Endodermal cell (in vitro differentiated cells): ENCODE measurements around the gene PGRMC2. TPM values are rescaled to one million over a fixed set of nuclear protein-coding genes. Genes with fewer than 3 reads are reported as not detected.

Experiments
- DNase-seq: peaks from one replicate; pipeline ENCODE4 v3.0.0-alpha.2; 2017
- H3K27ac ChIP-seq: 2 replicates; pipeline ENCODE4 v1.5.1; 2013; ENCODE audit warnings: mild to moderate bottlenecking, low read depth, low read length, moderate library complexity
- H3K27me3 ChIP-seq: 2 replicates; pipeline ENCODE4 v1.6.1; 2013; ENCODE audit warnings: mild to moderate bottlenecking, low read length, moderate library complexity; ENCODE audit not compliant: insufficient read depth, control insufficient read depth, poor library complexity, severe bottlenecking
- H3K36me3 ChIP-seq: 2 replicates; pipeline ENCODE4 v1.7.0; 2013; ENCODE audit warnings: mild to moderate bottlenecking, low read length, moderate library complexity; ENCODE audit not compliant: control insufficient read depth, insufficient read depth
- H3K4me1 ChIP-seq: one replicate; pipeline ENCODE4 v1.7.0; 2013; ENCODE audit warnings: low read length; ENCODE audit not compliant: control insufficient read depth, insufficient read depth
- H3K4me3 ChIP-seq: 2 replicates; pipeline ENCODE4 v1.5.1; 2013; ENCODE audit warnings: mild to moderate bottlenecking, low read length, moderate library complexity
- H3K9ac ChIP-seq: 2 replicates; pipeline ENCODE4 v1.6.1; 2013; ENCODE audit warnings: mild to moderate bottlenecking, low read length, moderate library complexity; ENCODE audit not compliant: poor library complexity, severe bottlenecking; ENCODE audit errors: extremely low read depth
- H3K9me3 ChIP-seq: 2 replicates; pipeline ENCODE4 v1.6.1; 2013; ENCODE audit warnings: mild to moderate bottlenecking, low read length, moderate library complexity; ENCODE audit not compliant: control insufficient read depth
- H3K27ac Mint-ChIP-seq: 2 replicates; pipeline ENCODE4 v1.8.0; 2020; ENCODE audit warnings: mixed read lengths
- H3K27me3 Mint-ChIP-seq: 2 replicates; pipeline ENCODE4 v1.8.0; 2021; ENCODE audit warnings: mild to moderate bottlenecking, mixed read lengths; ENCODE audit not compliant: insufficient read depth
- H3K36me3 Mint-ChIP-seq: 2 replicates; pipeline ENCODE4 v1.8.0; 2020; ENCODE audit warnings: low read depth, mixed read lengths
- H3K4me1 Mint-ChIP-seq: 2 replicates; pipeline ENCODE4 v1.8.0; 2020; ENCODE audit warnings: mixed read lengths
- H3K4me3 Mint-ChIP-seq: 2 replicates; pipeline ENCODE4 v1.8.0; 2020; ENCODE audit warnings: mild to moderate bottlenecking, moderate library complexity, mixed read lengths
- H3K9me3 Mint-ChIP-seq: 2 replicates; pipeline ENCODE4 v1.8.0; 2020; ENCODE audit warnings: mild to moderate bottlenecking, mixed read lengths
- CTCF ChIP-seq: fragments of 200-600 bp; sonication (generic); conservative IDR thresholded peaks from 2 replicates; pipeline ENCODE4 v1.5.0; 2021; ENCODE audit warnings: antibody characterized with exemption, mild to moderate bottlenecking
- WGBS, 2 experiments: methylation state at CpG; one replicate each; pipeline versions ENCODE4 v1.1.5 to v1.1.7; 2013; ENCODE audit warnings: missing lambda C conversion rate in 2 of 2, mixed read lengths in 1 of 2; ENCODE audit not compliant: insufficient coverage in 1 of 2, insufficient read length in 1 of 2; 5-methylcytosine and 5-hydroxymethylcytosine counted together
- total RNA-seq, 2 donors: library from RNA; stranded (reverse); fragmentation: NEBNext Ultra II Directional in 1 of 2; extraction: Animal tissue kit (Norgen Biotek cat#: 25700) in 1 of 2; gene quantifications; 2 replicates in 1 of 2; 3 replicates in 1 of 2; pipeline ENCODE4 v1.2.1, GENCODE V29; 2021

Gene PGRMC2
- total RNA-seq, 2 donors from 2014 or later: 57.0 to 68.5 TPM

- no peak for DNase-seq
Observed at GRCh38 chr4:128299848-128300247, 12.2 kb upstream of the PGRMC2 start.

GRCh38 chr4:128298852-128299251, 11.2 kb upstream of the PGRMC2 start:
- H3K9me3 ChIP-seq: no peaks in the 10 kb centered on the region
- H3K4me1 Mint-ChIP-seq: peaks cover 18% of the 10 kb centered on the region
- no peak overlapping the region for H3K4me3 Mint-ChIP-seq
- H3K9me3 Mint-ChIP-seq: no peaks in the 10 kb centered on the region
- H3K9ac ChIP-seq: no peak overlapping the region
- H3K27ac Mint-ChIP-seq: no peak overlapping the region
- no peaks in the 10 kb centered on the region for H3K27me3 ChIP-seq
- H3K4me1 ChIP-seq: no peaks in the 10 kb centered on the region
- H3K27ac ChIP-seq: no peak overlapping the region
- no peaks in the 10 kb centered on the region for H3K36me3 ChIP-seq
- WGBS, 2 experiments: 95 to 100% methylated on average over 1 of the region's 2 CpGs
- no peak for DNase-seq
- no peaks in the 10 kb centered on the region for H3K27me3 Mint-ChIP-seq
- H3K4me3 ChIP-seq: no peak overlapping the region
- H3K36me3 Mint-ChIP-seq: no peaks in the 10 kb centered on the region
- peak; percentile 40 for TF ChIP-seq CTCF

More at GRCh38 chr4:128299848-128300247, 12.2 kb upstream of the PGRMC2 start:
- no peaks in the 10 kb centered on the region for H3K9me3 Mint-ChIP-seq
- no peaks in the 10 kb centered on the region for H3K36me3 Mint-ChIP-seq
- H3K27me3 Mint-ChIP-seq: no peaks in the 10 kb centered on the region
- TF ChIP-seq CTCF: no peak
- H3K27me3 ChIP-seq: no peaks in the 10 kb centered on the region
- WGBS, 2 experiments: 77 to 100% methylated on average over 1 of the region's 1 CpG
- no peak overlapping the region for H3K4me3 Mint-ChIP-seq
- H3K4me3 ChIP-seq: no peak overlapping the region
- no peak overlapping the region for H3K27ac ChIP-seq
- H3K27ac Mint-ChIP-seq: no peak overlapping the region
- H3K9ac ChIP-seq: no peak overlapping the region
- no peaks in the 10 kb centered on the region for H3K36me3 ChIP-seq
- H3K4me1 Mint-ChIP-seq: peaks cover 18% of the 10 kb centered on the region
- no peaks in the 10 kb centered on the region for H3K4me1 ChIP-seq
- no peaks in the 10 kb centered on the region for H3K9me3 ChIP-seq

- Mint-ChIP-seq H3K27me3 (no peaks in the 10 kb centered on the region), H3K4me3 (no peak overlapping the region), H3K27ac (peak overlapping the region; percentile 56), H3K4me1 (peaks cover 18% of the 10 kb centered on the region), H3K9me3 (no peaks in the 10 kb centered on the region), H3K36me3 (no peaks in the 10 kb centered on the region)
- no peak for TF ChIP-seq CTCF
- Histone ChIP-seq H3K27ac (no peak overlapping the region), H3K4me1 (no peaks in the 10 kb centered on the region), H3K36me3 (no peaks in the 10 kb centered on the region), H3K27me3 (no peaks in the 10 kb centered on the region), H3K9ac (no peak overlapping the region), H3K4me3 (no peak overlapping the region), H3K9me3 (no peaks in the 10 kb centered on the region)
- 89 to 90% methylated on average over 2 to 7 of the region's 7 CpGs for WGBS, 2 experiments
- DNase-seq: no peak
Observed at GRCh38 chr4:128298146-128298758, 10.6 kb upstream of the PGRMC2 start.
